ENCODE measurements around the gene PPAN.

DNA sequence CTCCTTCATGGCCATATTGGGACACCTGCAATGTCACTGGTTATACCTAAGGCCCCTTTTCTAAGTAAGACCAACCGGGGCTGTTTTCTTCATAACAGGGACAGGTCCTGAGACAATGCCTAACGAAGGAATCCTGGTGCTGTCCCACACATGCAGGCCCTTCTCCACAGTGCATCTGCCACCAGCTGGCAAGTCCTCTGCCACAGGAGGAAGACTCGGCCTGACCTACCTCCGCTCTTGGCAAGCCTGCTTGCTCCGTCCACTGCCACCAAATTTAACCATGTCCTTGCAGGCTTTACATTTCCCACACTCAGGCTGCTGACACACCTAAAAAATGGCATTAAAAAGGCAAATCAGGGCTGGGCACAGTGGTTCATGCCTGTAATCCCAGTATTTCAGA, 45.4 kb downstream of the PPAN start:
- TF ChIP-seq POLR2A (IDR thresholded peaks at IDR 0.05) (no peak), CTCF (IDR thresholded peaks at IDR 0.05) (no peak)
